Smooth muscle cell of the brain vasculature (primary cell): Measurements from ENCODE around the gene SLMAP.

Experiments used
- DNase-seq: peaks from one replicate; pipeline ENCODE4 v3.0.0-alpha.2; 2012; ENCODE audit warnings: low read depth, low spot score

Gene SLMAP

GRCh38 chr3:57755741-57756527 lies at the start of gene SLMAP:
SLMAP (plus strand) TSS chr3:57756309; CDS start chr3:57757652, 1,343 bp downstream.
- peak; percentile 89 for DNase-seq

GRCh38 chr3:57706462-57706861 lies 49.6 kb upstream of the SLMAP start:
- DNase-seq: no peak

- no peak for DNase-seq
Measured at GRCh38 chr3:57709031-57709430, 47.1 kb upstream of the SLMAP start.

GRCh38 chr3:57709559-57709958 lies 46.5 kb upstream of the SLMAP start:
- DNase-seq: no peak

- DNase-seq: no peak
Measured at GRCh38 chr3:57715686-57716085, 40.4 kb upstream of the SLMAP start.

GRCh38 chr3:57717205-57717868 lies 38.8 kb upstream of the SLMAP start:
- no peak for DNase-seq

DNA sequence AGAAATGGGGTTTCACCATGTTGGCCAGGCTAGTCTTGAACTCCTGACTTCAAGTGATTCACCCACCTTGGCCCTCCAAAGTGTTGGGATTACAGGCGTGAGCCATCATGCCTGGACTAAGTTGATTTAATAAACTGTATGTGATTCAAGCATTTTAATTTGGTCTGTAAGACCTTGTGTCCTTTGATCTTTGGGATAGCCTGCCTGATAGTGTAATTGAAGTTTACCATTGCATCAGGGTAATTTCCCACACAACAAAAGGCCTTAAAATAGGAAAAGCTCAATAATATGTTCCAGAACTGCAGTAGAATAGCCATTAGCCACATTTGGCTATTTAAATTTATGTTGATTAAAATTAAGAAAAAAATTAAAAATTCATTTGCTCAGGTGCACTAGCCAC lies 38.0 kb upstream of the SLMAP start:
- no peak for DNase-seq

DNA sequence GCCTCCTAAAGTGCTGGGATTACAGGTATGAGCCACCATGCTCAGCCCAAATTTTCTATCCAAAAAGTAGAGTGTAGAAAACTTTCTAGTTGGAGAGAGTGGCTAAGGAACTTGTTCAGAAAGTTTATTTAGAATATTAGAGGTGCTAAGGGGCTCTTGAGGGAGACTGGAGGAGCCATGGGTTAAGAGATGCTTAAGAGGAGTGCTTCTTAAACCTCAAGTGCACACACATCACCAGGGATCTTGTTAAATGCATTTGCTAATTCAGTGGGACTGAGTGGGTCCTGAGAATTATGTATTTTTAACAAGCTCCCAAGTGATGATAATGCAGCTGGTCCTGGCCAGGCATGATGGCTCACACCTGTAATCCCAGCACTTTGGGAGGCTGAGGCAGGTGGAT lies 29.7 kb upstream of the SLMAP start:
- DNase-seq: no peak

DNA sequence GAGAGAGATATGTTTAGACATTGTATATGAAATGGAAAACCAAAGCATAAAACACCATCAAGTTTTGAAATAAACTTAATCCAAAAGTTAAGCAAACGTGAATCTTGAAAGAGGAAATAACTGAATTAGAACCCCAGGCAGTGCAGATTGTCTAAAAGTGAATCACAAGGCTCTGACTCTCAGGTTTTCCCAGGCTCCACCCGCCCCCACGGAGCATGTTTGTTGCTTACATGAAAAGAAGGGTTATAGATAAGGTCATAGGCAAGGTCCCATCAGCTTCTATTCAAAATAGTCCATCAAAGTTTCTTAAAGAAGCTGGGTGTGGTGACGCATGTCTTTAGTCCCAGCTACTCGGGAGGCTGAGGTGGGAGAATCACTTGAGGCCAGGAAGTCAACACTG lies 29.0 kb upstream of the SLMAP start:
- no peak for DNase-seq

GRCh38 chr3:57729334-57730045 lies 26.6 kb upstream of the SLMAP start:
- DNase-seq: no peak

DNA sequence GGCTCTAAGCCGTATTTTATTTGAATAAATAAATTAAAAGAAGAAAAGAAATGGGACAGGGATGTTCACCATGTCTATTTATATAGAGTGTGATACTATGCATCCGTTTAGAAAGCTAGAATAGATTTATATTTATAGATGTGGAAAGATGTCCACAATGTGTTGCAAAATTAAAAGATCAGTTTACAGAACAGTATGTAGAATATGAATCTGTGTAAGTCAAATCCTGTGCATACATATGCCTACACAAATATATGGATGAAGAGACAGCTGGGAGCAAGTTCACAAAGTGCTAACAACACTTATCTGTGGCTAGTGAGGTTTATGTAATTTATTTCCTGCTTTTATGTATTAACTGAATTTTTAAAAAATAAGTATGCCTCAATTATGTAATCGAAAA lies 25.4 kb upstream of the SLMAP start:
- no peak for DNase-seq

DNA sequence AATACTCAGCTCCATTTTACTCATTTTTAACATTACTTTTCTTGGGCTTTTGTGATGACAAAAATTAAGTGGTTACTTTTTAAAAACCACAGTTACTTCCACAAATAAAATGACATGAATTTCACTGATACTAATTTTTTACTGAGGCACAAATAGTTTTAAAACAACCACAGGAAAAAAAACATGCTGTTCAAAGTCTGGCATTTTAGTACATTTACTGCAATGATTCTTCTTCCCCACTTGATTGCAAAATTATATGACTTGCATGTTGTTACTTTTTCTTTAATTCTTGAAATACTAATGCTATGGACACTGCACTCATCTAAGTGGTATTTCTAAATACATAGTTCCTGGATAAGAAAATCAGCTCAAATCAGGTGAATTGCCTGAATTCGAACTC lies 24.8 kb upstream of the SLMAP start:
- no peak for DNase-seq

DNA sequence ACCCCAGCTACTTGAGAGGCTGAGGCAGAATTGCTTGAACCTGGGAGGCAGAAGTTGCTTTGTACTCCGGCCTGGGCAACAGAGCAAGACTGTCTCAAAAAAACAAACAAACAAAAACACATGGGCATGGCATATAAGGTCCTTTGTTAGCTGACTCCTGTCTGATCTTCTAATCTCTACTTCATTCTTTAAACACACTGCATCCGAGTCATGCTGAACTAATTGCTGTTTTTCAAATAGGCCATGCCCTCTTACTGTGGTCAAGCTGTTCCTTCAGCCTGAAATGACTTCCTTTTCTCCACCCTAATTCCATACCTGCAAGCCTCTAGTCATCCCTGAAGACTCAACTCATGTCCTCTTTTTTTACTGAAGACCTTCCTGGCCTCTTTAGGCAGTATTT lies 22.3 kb upstream of the SLMAP start:
- no peak for DNase-seq

GRCh38 chr3:57735405-57735804 lies 20.7 kb upstream of the SLMAP start:
- DNase-seq: no peak

DNA sequence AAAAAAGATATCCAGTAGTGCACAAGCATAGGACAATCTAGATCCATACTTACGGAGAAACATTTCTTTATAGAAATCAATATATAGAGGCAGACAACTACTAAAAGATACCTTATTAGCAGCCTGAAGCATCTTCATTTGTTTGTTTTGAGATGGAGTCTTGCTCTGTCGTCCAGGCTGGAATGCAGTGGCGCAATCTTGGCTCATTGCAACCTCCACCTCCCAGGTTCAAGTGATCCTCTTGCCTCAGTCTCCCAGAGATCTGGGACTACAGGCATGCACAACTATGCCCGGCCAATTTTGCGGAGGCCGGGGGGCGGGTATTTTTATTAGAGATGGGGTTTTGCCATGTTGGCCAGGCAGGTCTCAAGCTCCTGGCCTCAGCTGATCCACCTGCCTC lies 18.3 kb upstream of the SLMAP start:
- no peak for DNase-seq

DNA sequence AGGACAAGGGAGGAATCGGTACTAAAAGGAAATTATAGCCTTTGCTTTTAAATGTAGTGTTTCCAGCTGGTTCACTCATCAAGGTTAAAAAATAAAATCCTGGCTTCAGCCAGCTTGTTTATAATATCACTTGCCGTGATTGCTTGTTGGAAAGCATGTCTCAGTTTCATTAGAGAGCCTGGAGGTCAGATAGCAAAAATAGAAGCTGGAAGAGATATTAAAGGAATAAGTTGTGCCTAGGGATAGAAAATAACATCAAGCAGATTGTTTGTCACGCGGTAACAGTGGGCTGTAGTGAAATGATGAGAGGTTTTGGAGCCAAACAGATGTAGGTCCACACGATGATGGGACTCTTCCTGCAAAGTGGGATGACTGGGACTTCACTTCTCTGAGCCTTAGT lies 17.7 kb upstream of the SLMAP start:
- no peak for DNase-seq

DNA sequence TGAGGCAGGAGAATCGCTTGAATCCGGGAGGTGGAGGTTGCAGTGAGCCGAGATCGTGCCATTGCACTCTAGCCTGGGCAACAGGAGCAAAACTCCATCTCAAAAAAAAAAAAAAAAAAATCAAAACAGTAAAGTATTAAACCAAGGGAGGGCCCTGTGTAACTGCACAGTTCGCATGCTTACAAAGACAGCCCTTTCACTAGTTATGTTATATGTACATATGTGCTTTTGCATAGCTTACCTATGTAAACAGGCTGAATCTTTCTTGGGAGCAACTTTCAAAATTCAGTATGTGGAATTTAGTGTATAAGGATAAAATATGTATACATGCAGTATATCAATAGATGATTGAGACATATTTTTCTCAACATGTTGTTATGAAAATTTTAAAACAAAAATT lies 16.1 kb upstream of the SLMAP start:
- no peak for DNase-seq

- no peak for DNase-seq
Measured at GRCh38 chr3:57743496-57743895, 12.6 kb upstream of the SLMAP start.

- no peak for DNase-seq
Measured at GRCh38 chr3:57745101-57745500, 11.0 kb upstream of the SLMAP start.

DNA sequence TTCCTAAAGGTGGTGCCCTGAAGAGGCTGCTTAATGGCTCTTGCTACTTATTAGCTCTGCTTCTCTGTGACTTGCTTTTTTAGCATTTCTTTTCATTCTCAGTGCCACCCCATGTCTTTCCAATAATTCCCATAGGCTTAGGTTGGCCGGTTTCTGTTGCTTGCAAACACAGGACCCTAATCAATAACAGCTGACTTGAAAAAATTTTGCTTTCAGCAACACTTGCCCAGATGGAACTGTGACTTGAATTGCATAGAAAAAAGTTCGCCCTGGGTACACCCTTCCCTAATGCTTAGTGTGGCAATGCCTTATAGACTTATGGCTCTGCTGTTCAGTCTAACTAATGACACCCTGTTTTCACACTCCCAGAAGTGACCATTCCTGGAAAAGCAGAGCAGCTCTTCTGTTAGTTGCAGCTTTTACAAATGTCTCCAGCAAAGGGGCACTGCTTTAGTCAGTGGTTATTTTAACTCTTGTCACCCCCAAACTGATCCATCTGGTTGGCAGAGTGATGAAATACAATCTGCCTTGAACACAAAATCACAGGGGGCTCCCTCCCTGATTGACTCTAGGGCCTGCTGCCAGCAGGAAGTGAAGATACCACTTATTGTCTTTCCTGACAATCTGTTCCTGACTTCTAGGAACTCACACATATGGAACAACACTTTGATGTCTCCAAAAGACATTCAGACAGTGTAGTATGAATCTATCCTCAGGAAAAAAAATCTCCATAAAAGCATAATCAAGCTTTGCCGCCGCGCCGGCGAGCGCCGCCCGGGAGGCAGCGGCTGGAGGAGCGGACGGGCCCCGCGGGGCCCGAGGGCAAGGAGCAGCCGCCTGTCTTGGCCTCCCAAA lies 9.7 kb upstream of the SLMAP start:
- DNase-seq: no peak

DNA sequence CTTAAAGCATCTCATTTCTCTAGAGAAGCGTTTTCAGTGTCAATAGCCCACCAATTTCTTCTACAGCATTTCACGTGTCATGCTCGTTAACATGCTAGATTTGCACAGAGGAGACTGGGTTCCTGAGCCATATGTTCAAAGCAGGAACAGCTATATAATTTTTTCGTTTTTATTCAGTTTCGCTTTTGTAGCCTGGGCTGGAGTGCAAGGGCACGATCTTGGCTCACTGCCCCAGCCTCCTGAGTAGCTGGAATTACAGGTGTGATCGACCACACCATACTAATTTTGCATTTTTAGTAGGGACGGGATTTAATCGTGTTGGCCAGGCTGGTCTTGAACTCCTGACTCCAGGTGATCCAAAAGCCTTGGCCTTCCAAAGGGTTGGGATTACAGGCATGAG lies 6.6 kb upstream of the SLMAP start:
- no peak for DNase-seq

- no peak for DNase-seq
Measured at GRCh38 chr3:57752307-57752706, 3.8 kb upstream of the SLMAP start.
